NT2/D1 (cell line): Measurements from ENCODE around the gene RERE.
A peak's percentile ranks its signal among the peaks of the same experiment; 100 is the strongest.

Experiments used
- DNase-seq: peaks from one replicate; pipeline ENCODE4 v3.0.0-alpha.2; 2011; ENCODE audit warnings: low read depth, low spot score
- H3K27me3 ChIP-seq: 2 replicates; pipeline ENCODE4 v1.6.0; 2011; ENCODE audit warnings: mild to moderate bottlenecking; ENCODE audit not compliant: insufficient read length, insufficient read depth
- H3K36me3 ChIP-seq: 2 replicates; pipeline ENCODE4 v1.6.1; 2011; ENCODE audit warnings: mild to moderate bottlenecking, low read length, mixed read lengths; ENCODE audit not compliant: insufficient read depth, insufficient read length
- H3K4me1 ChIP-seq: 2 replicates; pipeline ENCODE4 v1.5.1; 2011; ENCODE audit not compliant: insufficient read depth, insufficient read length
- H3K4me3 ChIP-seq: 2 replicates; pipeline ENCODE4 v1.5.1; 2011; ENCODE audit warnings: low read depth; ENCODE audit not compliant: insufficient read length
- H3K9ac ChIP-seq: 2 replicates; pipeline ENCODE4 v1.6.0; 2011; ENCODE audit warnings: low read depth; ENCODE audit not compliant: insufficient read length
- H3K9me3 ChIP-seq: 2 replicates; pipeline ENCODE4 v1.5.1; 2011; ENCODE audit warnings: mild to moderate bottlenecking, low read length; ENCODE audit not compliant: insufficient read depth
- SUZ12 ChIP-seq: IDR thresholded peaks from 2 replicates; pipeline ENCODE4 v1.6.1; 2011; ENCODE audit not compliant: insufficient read length, insufficient read depth; ENCODE audit errors: extremely low read depth
- YY1 ChIP-seq: IDR thresholded peaks from 2 replicates; pipeline ENCODE4 v1.6.1; 2011; ENCODE audit not compliant: insufficient read length, insufficient read depth
- ZNF274 ChIP-seq: IDR thresholded peaks from 2 replicates; pipeline ENCODE4 v1.6.1; 2011; ENCODE audit warnings: mild to moderate bottlenecking, low read depth, low read length

RERE gene

DNA sequence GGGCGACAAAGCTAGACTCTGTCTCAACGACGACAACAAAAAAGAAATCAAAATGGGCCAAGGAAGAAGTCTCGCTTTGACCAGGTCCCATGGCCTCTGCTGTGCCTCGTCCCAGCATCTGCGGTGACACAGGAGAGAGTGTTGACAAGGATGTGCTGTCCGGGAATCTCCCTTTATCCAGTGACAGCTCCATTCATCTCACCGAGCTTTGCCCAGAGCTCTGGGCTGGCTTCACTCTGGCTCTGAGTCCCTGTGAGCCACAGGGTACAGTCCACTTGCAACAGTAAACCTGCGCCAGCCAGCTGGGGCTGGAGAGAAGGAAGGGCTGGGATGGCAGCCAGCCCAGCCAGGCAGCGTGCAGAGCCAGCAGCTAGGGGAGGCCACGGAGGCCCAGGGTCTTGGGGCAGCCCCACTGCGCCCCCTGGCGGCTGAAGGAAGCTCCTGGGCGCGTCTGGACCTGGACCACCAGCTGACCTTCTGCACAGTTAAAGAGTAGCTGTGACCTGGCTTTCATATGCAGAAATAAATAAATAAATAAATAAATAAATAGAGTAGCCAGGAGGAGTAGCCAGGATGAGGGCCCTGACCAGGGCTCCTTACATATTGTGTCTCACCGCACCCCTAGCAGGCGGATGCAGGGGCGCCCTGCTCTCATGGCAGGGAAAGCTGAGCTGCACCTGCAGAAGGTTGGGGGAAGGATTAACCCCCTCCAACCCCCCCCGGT is 31.4 kb upstream of the RERE start:
- peak; percentile 68 for DNase-seq
- Histone ChIP-seq H3K4me3 (no peak overlapping the region), H3K9me3 (no peaks in the 10 kb centered on the region), H3K9ac (no peak overlapping the region), H3K4me1 (peaks cover 10% of the 10 kb centered on the region), H3K36me3 (no peaks in the 10 kb centered on the region), H3K27me3 (no peaks in the 10 kb centered on the region)
- no peak for TF ChIP-seq ZNF274

DNA sequence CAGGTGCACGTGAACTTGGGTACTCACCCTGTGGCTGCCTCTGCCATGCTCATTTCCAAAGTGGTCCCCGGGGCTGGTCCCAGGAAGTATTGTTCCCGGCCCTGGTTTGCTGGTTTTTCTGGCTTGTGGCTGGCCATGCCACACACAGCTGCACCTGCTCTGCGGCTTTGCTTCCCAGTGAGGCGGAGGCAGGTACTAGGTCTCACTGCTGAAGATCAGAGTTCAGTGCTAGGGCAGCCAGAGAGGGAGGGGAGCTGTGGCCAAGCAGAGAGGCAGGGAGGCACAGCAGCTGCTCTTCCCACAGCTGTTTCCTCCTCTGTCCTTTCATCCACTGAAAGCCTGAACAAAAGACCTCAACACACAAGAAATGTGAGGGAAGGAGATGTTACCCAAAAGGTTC is 30.6 kb upstream of the RERE start:
- no peaks in the 10 kb centered on the region for H3K27me3 ChIP-seq
- H3K4me1 ChIP-seq: peaks cover 10% of the 10 kb centered on the region
- H3K4me3 ChIP-seq: no peak overlapping the region
- H3K9me3 ChIP-seq: peaks cover 1% of the 10 kb centered on the region; the same call in 1 of the 2 replicates
- H3K9ac ChIP-seq: no peak overlapping the region
- DNase-seq: no peak
- no peak for TF ChIP-seq ZNF274
- TF ChIP-seq SUZ12: no peak
- TF ChIP-seq YY1: no peak
- H3K36me3 ChIP-seq: no peaks in the 10 kb centered on the region

DNA sequence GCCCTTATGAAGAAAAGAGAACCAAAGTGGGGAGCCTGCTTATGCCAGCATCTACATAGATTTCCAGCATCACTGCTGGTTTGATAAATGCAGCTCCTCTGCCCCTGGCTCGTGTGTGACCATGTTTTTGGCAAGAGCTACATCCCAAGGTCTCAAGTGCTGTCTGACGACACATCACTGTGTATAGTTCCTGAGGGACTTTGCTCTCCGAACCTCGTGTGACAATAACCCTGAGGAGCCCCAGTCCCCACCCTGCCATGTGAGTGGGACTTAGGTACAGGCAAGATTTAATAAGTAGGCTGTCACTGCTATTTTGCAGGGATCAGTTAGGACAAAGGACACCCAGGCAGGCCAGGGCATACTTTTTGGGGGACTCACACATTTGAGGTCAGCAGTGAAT is 28.8 kb upstream of the RERE start:
- Histone ChIP-seq H3K9ac (no peak overlapping the region), H3K4me1 (peaks cover 10% of the 10 kb centered on the region), H3K36me3 (no peaks in the 10 kb centered on the region), H3K27me3 (no peaks in the 10 kb centered on the region), H3K4me3 (no peak overlapping the region), H3K9me3 (peaks cover 5% of the 10 kb centered on the region; the same call in 1 of the 2 replicates)
- DNase-seq: no peak
- TF ChIP-seq YY1: no peak

DNA sequence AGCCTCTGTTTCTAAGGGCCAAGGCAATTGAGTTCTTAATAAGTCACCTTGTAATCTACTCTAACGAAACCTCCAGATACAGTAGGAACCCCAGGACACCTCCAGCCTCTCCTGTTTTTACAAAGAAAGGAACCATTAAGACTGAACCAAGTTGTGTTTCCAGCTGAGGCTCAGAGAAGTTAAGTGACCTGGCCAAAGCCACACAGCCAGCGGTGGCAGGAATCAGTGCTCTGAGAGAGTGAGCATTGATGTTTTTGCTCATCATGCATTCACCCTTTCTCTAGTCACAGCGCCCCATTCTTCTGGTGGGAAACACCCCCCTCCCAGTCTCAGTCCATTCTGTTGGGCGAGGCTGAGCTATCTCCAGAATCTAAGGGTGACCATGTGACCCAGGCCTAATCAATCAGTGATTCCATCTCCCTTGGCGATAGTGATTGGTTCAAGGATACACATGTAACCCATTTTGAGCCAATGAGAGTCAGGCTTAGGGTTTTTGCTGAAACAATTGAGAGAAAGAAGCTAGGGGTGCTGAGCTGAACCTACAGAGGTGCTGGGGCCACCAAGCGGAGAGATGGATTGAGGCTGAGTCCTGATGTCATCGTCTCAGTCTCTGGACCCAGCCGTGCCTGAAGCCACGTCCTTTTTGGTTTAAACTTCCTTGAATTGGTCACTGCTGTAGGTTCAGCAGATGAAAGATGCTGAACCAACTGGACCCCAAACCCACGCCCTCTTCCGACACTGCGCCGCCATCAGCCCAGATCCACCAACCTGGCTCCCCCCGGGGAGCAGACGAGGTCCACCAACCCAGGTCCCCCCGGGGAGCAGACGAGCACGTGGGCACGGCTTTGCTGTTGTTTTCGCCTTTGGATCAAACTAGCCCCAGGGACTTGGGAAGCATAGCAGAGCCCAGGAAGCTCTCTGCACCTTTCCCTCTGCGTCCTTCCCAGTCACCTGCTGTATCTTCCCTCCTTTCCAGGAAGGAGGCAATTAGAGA is 28.0 kb upstream of the RERE start:
- TF ChIP-seq SUZ12: no peak
- no peak for TF ChIP-seq YY1
- Histone ChIP-seq H3K4me3 (no peak overlapping the region), H3K36me3 (no peaks in the 10 kb centered on the region), H3K27me3 (no peaks in the 10 kb centered on the region), H3K9ac (no peak overlapping the region), H3K9me3 (peaks cover 5% of the 10 kb centered on the region; the same call in 1 of the 2 replicates), H3K4me1 (peaks cover 10% of the 10 kb centered on the region)
- DNase-seq: no peak

DNA sequence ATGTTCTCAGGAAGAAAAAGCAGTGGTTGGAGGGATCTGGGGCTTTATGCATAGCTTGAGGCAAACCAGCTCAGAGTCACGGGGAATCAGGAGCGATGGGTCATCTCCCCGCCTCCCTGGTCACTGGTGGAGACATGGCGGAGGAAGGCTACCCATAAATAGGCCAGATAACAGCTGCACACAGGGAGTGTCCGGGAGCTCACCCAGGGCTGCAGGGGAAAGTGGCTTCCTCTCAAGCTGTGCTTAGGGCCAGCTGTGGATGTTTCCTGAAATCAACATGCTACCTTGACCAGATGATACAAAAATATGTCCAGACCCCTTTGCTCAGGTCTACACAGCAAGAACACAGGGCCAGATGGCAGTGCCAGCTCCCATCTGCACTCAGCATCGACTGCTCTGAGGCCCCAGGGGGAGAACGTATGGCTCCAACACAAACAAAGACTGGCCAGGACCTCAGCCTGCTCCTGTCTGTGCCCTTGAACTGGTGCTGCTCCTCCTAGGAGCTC is 27.1 kb upstream of the RERE start:
- TF ChIP-seq SUZ12 (no peak), ZNF274 (no peak), YY1 (no peak)
- Histone ChIP-seq H3K27me3 (no peaks in the 10 kb centered on the region), H3K9ac (no peak overlapping the region), H3K4me1 (peaks cover 10% of the 10 kb centered on the region), H3K4me3 (no peak overlapping the region), H3K36me3 (no peaks in the 10 kb centered on the region), H3K9me3 (peaks cover 5% of the 10 kb centered on the region; the same call in 1 of the 2 replicates)
- no peak for DNase-seq

DNA sequence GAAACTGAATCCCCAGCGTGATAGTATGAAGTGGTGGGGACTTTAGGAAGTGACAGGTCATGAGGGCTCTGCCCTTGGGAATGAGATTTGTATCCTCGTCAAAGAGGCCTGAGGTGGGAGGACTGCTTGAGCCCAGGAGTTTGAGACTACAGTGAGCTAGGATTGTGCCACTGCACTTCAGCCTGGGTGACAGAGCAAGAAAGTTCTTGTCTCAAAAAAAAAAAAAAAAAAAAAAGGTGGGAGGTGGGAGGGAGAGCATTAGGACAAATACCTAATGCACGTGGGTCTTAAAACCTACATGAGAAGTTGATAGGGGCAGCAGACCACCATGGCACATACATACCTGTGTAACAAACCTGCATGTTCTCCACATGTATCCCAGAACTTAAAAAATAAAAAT is 24.0 kb upstream of the RERE start:
- DNase-seq: no peak
- TF ChIP-seq SUZ12 (no peak), YY1 (no peak), ZNF274 (no peak)
- Histone ChIP-seq H3K9me3 (peaks cover 5% of the 10 kb centered on the region; the same call in 1 of the 2 replicates), H3K27me3 (no peaks in the 10 kb centered on the region), H3K4me1 (peaks cover 3% of the 10 kb centered on the region), H3K9ac (no peak overlapping the region), H3K36me3 (no peaks in the 10 kb centered on the region), H3K4me3 (no peak overlapping the region)

DNA sequence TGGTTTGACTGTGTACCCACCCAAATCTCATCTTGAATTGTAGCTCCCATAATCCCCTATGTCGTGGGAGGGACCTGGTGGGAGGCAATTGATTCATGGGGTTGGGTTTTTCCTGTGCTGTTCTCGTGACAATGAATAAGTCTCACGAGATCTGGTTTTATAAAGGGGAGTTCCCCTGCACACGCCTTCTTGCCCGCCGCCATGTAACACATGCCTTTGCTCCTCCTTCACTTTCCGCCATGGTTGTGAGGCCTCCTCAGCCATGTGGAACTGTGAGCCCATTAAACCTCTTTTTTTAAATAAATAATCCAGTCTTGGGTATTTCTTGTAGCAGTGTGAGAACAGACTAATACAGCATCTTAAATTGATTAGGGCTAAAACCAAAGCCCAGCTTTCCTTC is 22.6 kb upstream of the RERE start:
- Histone ChIP-seq H3K27me3 (no peaks in the 10 kb centered on the region), H3K9ac (no peak overlapping the region), H3K36me3 (no peaks in the 10 kb centered on the region), H3K9me3 (peaks cover 5% of the 10 kb centered on the region; the same call in 1 of the 2 replicates), H3K4me3 (no peak overlapping the region), H3K4me1 (peaks cover 3% of the 10 kb centered on the region)
- DNase-seq: no peak
- TF ChIP-seq ZNF274 (no peak), SUZ12 (no peak), YY1 (no peak)
